Gastrocnemius medialis (tissue), 4 donors: Measurements from ENCODE around the gene TTL. TPM values are rescaled to one million over a fixed set of nuclear protein-coding genes. Genes with fewer than 3 reads are reported as not detected.
A peak's percentile ranks its signal among the peaks of the same experiment; 100 is the strongest.

Source experiments
- ATAC-seq, 2 donors: fragments of 150-250 bp; one replicate each; pipeline ENCODE4 v1.9.1; 2016
- DNase-seq, 2 donors: peaks; one replicate each; pipeline ENCODE4 v3.0.0-alpha.2; 2019
- H3K27ac ChIP-seq, 4 donors: fragments of 200-600 bp; sonication (generic); 1 replicate in 1 of 4; 2 replicates in 3 of 4; pipeline ENCODE4 v1.5.1; 2016 to 2018; ENCODE audit warnings: mild to moderate bottlenecking in 2 of 4, moderate library complexity in 1 of 4
- H3K27me3 ChIP-seq, 3 donors: fragments of 200-600 bp; sonication (generic) in 2 of 3; 1 replicate in 1 of 3; 2 replicates in 2 of 3; pipeline versions ENCODE4 v1.5.1 to v1.6.0; 2016 to 2019; ENCODE audit warnings: mild to moderate bottlenecking in 1 of 3, moderate library complexity in 1 of 3
- H3K36me3 ChIP-seq, 2 donors: fragments of 200-600 bp; sonication (generic) in 1 of 2; one replicate each; pipeline ENCODE4 v1.5.1; 2017 to 2018
- H3K4me1 ChIP-seq, 2 donors: fragments of 200-600 bp; sonication (generic) in 1 of 2; one replicate each; pipeline ENCODE4 v1.5.1; 2016 to 2017; ENCODE audit warnings: mild to moderate bottlenecking in 2 of 2
- H3K4me3 ChIP-seq, 4 donors: fragments of 200-600 bp; sonication (generic) in 3 of 4; 1 replicate in 1 of 4; 2 replicates in 3 of 4; pipeline ENCODE4 v1.5.1; 2016 to 2019; ENCODE audit warnings: mild to moderate bottlenecking in 2 of 4
- H3K9me3 ChIP-seq, 3 donors: fragments of 200-600 bp; sonication (generic) in 2 of 3; 1 replicate in 1 of 3; 2 replicates in 2 of 3; pipeline ENCODE4 v1.5.1; 2016 to 2019
- POLR2A ChIP-seq, 2 donors: fragments of 450-650 bp; IDR thresholded peaks; one replicate each; pipeline ENCODE4 v1.6.1; 2017; ENCODE audit warnings: antibody characterized with exemption in 2 of 2, mild to moderate bottlenecking in 2 of 2, moderate library complexity in 2 of 2
- in situ Hi-C, 4 donors: fragments of 200-750 bp; cut with MboI; loops; one replicate each; pipeline versions ENCODE4 v1.15.0 to v1.8.0; 2017; ENCODE audit warnings: low sequenced_read_pairs in 4 of 4
- intact Hi-C: fragments of 100-400 bp; cut with DNase I; formaldehyde crosslinking; loops from one replicate; pipeline ENCODE4 v1.15.1; 2023; ENCODE audit warnings: low total_unique reads
- total RNA-seq, 4 donors: library from RNA; depleted of rRNA; stranded (reverse); fragments of >200 nt; gene quantifications; one replicate each; pipeline versions ENCODE4 v1.1.0 to v1.2.3, GENCODE V29; 2016
- TF ChIP-seq, protein P1 (sequence below), 5 experiments: fragments of 450-650 bp in 3 of 5; fragments of 200-600 bp in 2 of 5; sonication (generic) in 2 of 5; IDR thresholded peaks in 4 of 5; conservative IDR thresholded peaks in 1 of 5; 1 replicate in 4 of 5; 2 replicates in 1 of 5; pipeline ENCODE4 v1.5.1; 2016 to 2019; ENCODE audit warnings: antibody characterized with exemption in 5 of 5, mild to moderate bottlenecking in 3 of 5, moderate library complexity in 3 of 5

The TTL gene
- total RNA-seq, 4 donors from 2014 or later = 33.0 to 61.0 (median 46.5) TPM

GRCh38 chr2:112585873-112586464, 104.0 kb downstream of the TTL start:
- no peak for TF ChIP-seq POLR2A (IDR thresholded peaks at IDR 0.05)
- TF ChIP-seq, protein P1, sequence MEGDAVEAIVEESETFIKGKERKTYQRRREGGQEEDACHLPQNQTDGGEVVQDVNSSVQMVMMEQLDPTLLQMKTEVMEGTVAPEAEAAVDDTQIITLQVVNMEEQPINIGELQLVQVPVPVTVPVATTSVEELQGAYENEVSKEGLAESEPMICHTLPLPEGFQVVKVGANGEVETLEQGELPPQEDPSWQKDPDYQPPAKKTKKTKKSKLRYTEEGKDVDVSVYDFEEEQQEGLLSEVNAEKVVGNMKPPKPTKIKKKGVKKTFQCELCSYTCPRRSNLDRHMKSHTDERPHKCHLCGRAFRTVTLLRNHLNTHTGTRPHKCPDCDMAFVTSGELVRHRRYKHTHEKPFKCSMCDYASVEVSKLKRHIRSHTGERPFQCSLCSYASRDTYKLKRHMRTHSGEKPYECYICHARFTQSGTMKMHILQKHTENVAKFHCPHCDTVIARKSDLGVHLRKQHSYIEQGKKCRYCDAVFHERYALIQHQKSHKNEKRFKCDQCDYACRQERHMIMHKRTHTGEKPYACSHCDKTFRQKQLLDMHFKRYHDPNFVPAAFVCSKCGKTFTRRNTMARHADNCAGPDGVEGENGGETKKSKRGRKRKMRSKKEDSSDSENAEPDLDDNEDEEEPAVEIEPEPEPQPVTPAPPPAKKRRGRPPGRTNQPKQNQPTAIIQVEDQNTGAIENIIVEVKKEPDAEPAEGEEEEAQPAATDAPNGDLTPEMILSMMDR (IDR thresholded peaks at IDR 0.05 in 4 of 5, conservative IDR thresholded peaks at IDR 0.05 in 1 of 5) = no peak
- peaks cover 39 to 40% of the 10 kb centered on the region in 2 donors for H3K4me1 ChIP-seq
- H3K4me3 ChIP-seq = no peak overlapping the region
- no peaks in the 10 kb centered on the region for H3K9me3 ChIP-seq
- no peaks in the 10 kb centered on the region for H3K27me3 ChIP-seq
- intact Hi-C loops (loop anchor here (1.0 to 5.0 kb wide), 4 partner anchors 59 to 964 kb away; partner anchors contain the start of genes SLC20A1 and TMEM87B), in situ Hi-C loops (loop anchor here in 2 of 4 donors (10.0 to 25.0 kb wide), 2 partner anchors 101 to 324 kb away; partner anchors contain the start of genes TTL (in 1 of the 2) and ZC3H8 (in 1 of the 2))
- DNase-seq (no peak), ATAC-seq (no peak)
- peak overlapping the region; percentile 93 to 99 (median 96) for H3K27ac ChIP-seq
- peaks cover 0 to 19% of the 10 kb centered on the region in 2 donors for H3K36me3 ChIP-seq

DNA sequence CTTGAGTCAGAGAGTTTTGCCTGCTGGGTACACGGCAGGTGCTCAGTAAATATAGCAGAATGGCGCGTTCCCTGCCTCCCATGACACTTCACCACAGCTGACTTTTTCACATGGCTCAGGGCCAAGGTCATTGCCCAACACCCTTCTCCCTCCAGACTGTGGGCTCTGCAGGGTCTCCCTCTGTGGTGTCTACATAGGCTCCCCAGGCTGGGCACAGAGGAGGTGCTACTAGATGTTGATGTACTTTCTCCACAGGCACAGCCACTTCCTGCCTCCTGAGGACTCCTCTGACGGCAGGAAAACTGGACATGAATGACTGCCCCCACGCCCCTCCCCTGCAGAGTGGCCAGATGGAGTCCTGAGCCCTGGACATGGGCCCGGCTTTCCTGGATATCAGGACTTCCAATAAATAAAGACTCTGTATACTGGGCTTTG, 106.7 kb downstream of the TTL start:
- Histone ChIP-seq H3K9me3 (no peaks in the 10 kb centered on the region), H3K27me3 (no peaks in the 10 kb centered on the region), H3K36me3 (peaks cover 0 to 30% of the 10 kb centered on the region in 2 donors), H3K27ac (peak overlapping the region; percentile 84 to 93 (median 90)), H3K4me3 (peak overlapping the region in 2 of 4 donors; percentile 8 to 18), H3K4me1 (peaks cover 25 to 28% of the 10 kb centered on the region in 2 donors)
- peak; percentile 77 to 88 for DNase-seq
- peak; percentile 75 to 76 for ATAC-seq
- in situ Hi-C loops (loop anchor here in 2 of 4 donors (10.0 to 25.0 kb wide), 2 partner anchors 104 to 326 kb away; partner anchors contain the start of genes TTL (in 1 of the 2) and ZC3H8 (in 1 of the 2)), intact Hi-C loops (loop anchor here (1.0 to 5.0 kb wide), 3 partner anchors 57 to 966 kb away; partner anchors contain the start of genes SLC20A1 and ZC3H8)
- TF ChIP-seq, protein P1 (IDR thresholded peaks at IDR 0.05 in 4 of 5, conservative IDR thresholded peaks at IDR 0.05 in 1 of 5) = no peak
- TF ChIP-seq POLR2A (IDR thresholded peaks at IDR 0.05) = no peak

Other genes with a start within 250 kb of the TTL start
- gene ZC3H8, start 227.1 kb upstream of the TTL start, total RNA-seq = 10 to 100 TPM in 1 of 4 donors, 1 to 10 TPM in 3; 5.7 to 13.6 (median 8.0) TPM
- 10 to 100 TPM in 2 of 4 donors, 1 to 10 TPM in 2; 6.3 to 15.1 (median 9.9) TPM for gene ZC3H6, start 206.6 kb upstream of the TTL start, total RNA-seq
- gene RGPD8, start 48.5 kb upstream of the TTL start, total RNA-seq = 10 to 100 TPM in 1 of 4 donors, 1 to 10 TPM in 3; 3.8 to 11.2 (median 8.1) TPM
- 10 to 100 TPM; 13.0 to 18.1 (median 13.3) TPM for gene POLR1B, start 60.3 kb downstream of the TTL start, total RNA-seq
- gene CHCHD5, start 102.5 kb downstream of the TTL start, total RNA-seq = 10 to 100 TPM; 13.2 to 26.6 (median 24.1) TPM
- 10 to 100 TPM in 1 of 4 donors, 1 to 10 TPM in 3; 6.9 to 85.7 (median 9.2) TPM for gene SLC20A1, start 163.8 kb downstream of the TTL start, total RNA-seq
- not detected for gene NT5DC4, start 238.9 kb downstream of the TTL start, total RNA-seq